Measurements from ENCODE around the gene FLNC.

The FLNC gene

DNA sequence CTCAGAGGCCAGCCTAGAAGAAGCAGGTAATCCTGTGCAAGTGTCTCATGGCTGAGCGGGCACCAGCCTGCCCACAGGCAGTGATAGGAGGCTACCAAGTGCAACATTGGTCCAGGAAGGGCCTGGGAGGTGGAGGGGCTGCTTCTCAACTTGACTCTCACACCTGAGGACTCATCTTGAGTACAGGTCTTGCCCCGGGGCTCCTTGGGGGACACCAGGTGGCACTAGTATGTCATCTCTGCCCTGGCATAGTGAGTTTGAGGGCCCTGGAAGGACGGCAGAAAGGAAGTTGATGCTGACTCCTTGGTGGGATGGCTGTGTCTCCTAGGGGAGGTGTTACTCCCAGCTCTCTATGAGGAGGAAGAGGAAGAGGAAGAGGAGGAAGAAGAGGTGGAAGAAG lies 36.2 kb upstream of the FLNC start:
- no peak for TF ChIP-seq EZH2phosphoT487 (IDR thresholded peaks at IDR 0.05; ENCODE audit: borderline replicate concordance)
- TF ChIP-seq, protein P1, sequence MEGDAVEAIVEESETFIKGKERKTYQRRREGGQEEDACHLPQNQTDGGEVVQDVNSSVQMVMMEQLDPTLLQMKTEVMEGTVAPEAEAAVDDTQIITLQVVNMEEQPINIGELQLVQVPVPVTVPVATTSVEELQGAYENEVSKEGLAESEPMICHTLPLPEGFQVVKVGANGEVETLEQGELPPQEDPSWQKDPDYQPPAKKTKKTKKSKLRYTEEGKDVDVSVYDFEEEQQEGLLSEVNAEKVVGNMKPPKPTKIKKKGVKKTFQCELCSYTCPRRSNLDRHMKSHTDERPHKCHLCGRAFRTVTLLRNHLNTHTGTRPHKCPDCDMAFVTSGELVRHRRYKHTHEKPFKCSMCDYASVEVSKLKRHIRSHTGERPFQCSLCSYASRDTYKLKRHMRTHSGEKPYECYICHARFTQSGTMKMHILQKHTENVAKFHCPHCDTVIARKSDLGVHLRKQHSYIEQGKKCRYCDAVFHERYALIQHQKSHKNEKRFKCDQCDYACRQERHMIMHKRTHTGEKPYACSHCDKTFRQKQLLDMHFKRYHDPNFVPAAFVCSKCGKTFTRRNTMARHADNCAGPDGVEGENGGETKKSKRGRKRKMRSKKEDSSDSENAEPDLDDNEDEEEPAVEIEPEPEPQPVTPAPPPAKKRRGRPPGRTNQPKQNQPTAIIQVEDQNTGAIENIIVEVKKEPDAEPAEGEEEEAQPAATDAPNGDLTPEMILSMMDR (conservative IDR thresholded peaks at IDR 0.05; ENCODE audit: low read length): peak; percentile 63
- H2AFZ ChIP-seq (ENCODE audit: low read length): no peak overlapping the region
- H3K9me3 ChIP-seq (ENCODE audit: insufficient read depth, low read depth, low read length): no peaks in the 10 kb centered on the region
- peak overlapping the region; percentile 98 for H3K4me2 ChIP-seq (ENCODE audit: low read depth, low read length, poor library complexity, severe bottlenecking)
- H3K9ac ChIP-seq (ENCODE audit: low read depth, low read length, poor library complexity, severe bottlenecking): peak overlapping the region; percentile 88
- peaks cover 28% of the 10 kb centered on the region for H3K4me1 ChIP-seq (ENCODE audit: insufficient read depth, low read length, poor library complexity, severe bottlenecking)
- peak overlapping the region; percentile 98 for H3K4me3 ChIP-seq (ENCODE audit: low read length, poor library complexity, severe bottlenecking)
- peaks cover 4% of the 10 kb centered on the region for H4K20me1 ChIP-seq (ENCODE audit: insufficient read depth, low read length, poor library complexity, severe bottlenecking)
- H3K9me2 ChIP-seq (replicated peaks; ENCODE audit: low read depth, low read length): no peaks in the 10 kb centered on the region
- H3K27me3 ChIP-seq (ENCODE audit: insufficient read depth, low read length, poor library complexity, severe bottlenecking): no peaks in the 10 kb centered on the region
- peaks cover 5% of the 10 kb centered on the region for H3F3A ChIP-seq (ENCODE audit: low read depth)
- H3K36me3 ChIP-seq (ENCODE audit: insufficient read depth, low read length): peaks cover 10% of the 10 kb centered on the region; the same call in 1 of the 2 replicates
- H3K79me2 ChIP-seq (ENCODE audit: insufficient read depth, low read length): peaks cover 36% of the 10 kb centered on the region

DNA sequence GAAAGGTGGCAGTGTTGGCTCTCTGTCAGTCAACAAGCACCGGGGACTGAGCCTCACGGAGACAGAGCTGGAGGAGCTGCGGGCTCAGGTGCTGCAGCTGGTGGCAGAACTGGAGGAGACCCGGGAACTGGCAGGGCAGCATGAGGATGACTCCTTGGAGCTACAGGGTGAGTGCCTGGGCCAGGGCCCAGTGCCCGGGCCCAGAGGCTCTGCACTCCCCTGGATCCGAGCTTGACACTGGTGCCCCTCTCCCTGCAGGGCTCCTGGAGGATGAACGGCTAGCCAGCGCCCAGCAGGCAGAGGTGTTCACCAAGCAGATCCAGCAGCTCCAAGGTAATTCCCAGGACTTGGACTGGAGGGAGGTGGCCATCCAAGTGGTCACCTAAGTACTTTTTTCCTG lies 35.8 kb upstream of the FLNC start:
- H3K9me2 ChIP-seq (replicated peaks; ENCODE audit: low read depth, low read length): no peaks in the 10 kb centered on the region
- H3K36me3 ChIP-seq (ENCODE audit: insufficient read depth, low read length): peaks cover 10% of the 10 kb centered on the region; the same call in 1 of the 2 replicates
- H3K4me2 ChIP-seq (ENCODE audit: low read depth, low read length, poor library complexity, severe bottlenecking): peak overlapping the region; percentile 98
- H4K20me1 ChIP-seq (ENCODE audit: insufficient read depth, low read length, poor library complexity, severe bottlenecking): peaks cover 4% of the 10 kb centered on the region
- H3K27me3 ChIP-seq (ENCODE audit: insufficient read depth, low read length, poor library complexity, severe bottlenecking): no peaks in the 10 kb centered on the region
- peaks cover 3% of the 10 kb centered on the region; the same call in 1 of the 2 replicates for H3F3A ChIP-seq (ENCODE audit: low read depth)
- H3K4me1 ChIP-seq (ENCODE audit: insufficient read depth, low read length, poor library complexity, severe bottlenecking): peaks cover 28% of the 10 kb centered on the region
- H3K4me3 ChIP-seq (ENCODE audit: low read length, poor library complexity, severe bottlenecking): peak overlapping the region; percentile 98
- peaks cover 36% of the 10 kb centered on the region for H3K79me2 ChIP-seq (ENCODE audit: insufficient read depth, low read length)
- H2AFZ ChIP-seq (ENCODE audit: low read length): no peak overlapping the region
- no peaks in the 10 kb centered on the region for H3K9me3 ChIP-seq (ENCODE audit: insufficient read depth, low read depth, low read length)
- no peak for TF ChIP-seq EZH2phosphoT487 (IDR thresholded peaks at IDR 0.05; ENCODE audit: borderline replicate concordance)
- TF ChIP-seq, protein P1 (conservative IDR thresholded peaks at IDR 0.05; ENCODE audit: low read length): no peak
- peak overlapping the region; percentile 88 for H3K9ac ChIP-seq (ENCODE audit: low read depth, low read length, poor library complexity, severe bottlenecking)

DNA sequence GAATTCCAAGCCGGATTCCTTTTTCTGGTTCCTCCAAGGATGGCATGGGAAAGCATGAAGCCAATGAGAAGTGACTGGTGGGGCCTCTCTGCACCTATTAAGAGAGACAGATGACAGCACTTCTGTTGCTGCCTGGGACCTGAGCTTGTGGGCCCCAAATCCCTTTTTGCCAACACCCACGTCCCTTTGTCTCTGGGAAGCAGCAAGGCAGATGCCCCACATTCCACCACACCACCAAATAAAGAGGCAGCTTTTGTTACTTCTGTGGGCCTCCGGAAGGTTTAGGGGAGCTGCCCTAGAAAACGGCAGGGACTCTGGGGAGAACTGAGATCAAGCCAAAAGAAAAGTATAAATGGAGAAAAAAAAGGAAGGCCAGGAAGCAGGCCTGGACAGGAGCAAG lies 35.1 kb upstream of the FLNC start:
- Histone ChIP-seq H3K9me2 (replicated peaks; ENCODE audit: low read depth, low read length) (no peaks in the 10 kb centered on the region), H2AFZ (ENCODE audit: low read length) (no peak overlapping the region), H3K9ac (ENCODE audit: low read depth, low read length, poor library complexity, severe bottlenecking) (peak overlapping the region; percentile 88), H3K79me2 (ENCODE audit: insufficient read depth, low read length) (peaks cover 36% of the 10 kb centered on the region), H3F3A (ENCODE audit: low read depth) (peaks cover 3% of the 10 kb centered on the region; the same call in 1 of the 2 replicates), H3K4me1 (ENCODE audit: insufficient read depth, low read length, poor library complexity, severe bottlenecking) (peaks cover 27% of the 10 kb centered on the region), H3K4me2 (ENCODE audit: low read depth, low read length, poor library complexity, severe bottlenecking) (peak overlapping the region; percentile 98), H3K9me3 (ENCODE audit: insufficient read depth, low read depth, low read length) (no peaks in the 10 kb centered on the region), H4K20me1 (ENCODE audit: insufficient read depth, low read length, poor library complexity, severe bottlenecking) (peaks cover 4% of the 10 kb centered on the region), H3K4me3 (ENCODE audit: low read length, poor library complexity, severe bottlenecking) (no peak overlapping the region), H3K36me3 (ENCODE audit: insufficient read depth, low read length) (peaks cover 10% of the 10 kb centered on the region; the same call in 1 of the 2 replicates), H3K27me3 (ENCODE audit: insufficient read depth, low read length, poor library complexity, severe bottlenecking) (no peaks in the 10 kb centered on the region)
- no peak for TF ChIP-seq EZH2phosphoT487 (IDR thresholded peaks at IDR 0.05; ENCODE audit: borderline replicate concordance)

DNA sequence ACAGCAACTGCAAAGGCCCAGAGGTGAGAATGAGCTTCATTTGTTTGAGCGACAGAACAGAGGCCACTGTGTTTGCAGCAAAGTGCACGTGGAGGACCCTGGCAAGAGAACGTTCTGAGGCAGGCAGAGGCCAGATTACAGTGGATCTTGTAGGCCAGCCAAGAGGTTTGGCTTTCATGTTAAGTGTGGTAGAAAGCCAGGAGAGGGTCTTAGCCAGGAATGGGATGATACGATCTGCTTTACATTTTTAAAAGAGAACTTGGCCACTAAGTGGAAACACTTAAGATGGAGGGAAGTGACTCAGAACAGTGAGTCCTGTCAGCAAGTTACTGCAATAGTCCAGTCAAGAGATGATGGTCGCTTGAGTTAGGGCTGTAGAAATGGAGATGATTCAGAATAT lies 33.9 kb upstream of the FLNC start:
- H4K20me1 ChIP-seq (ENCODE audit: insufficient read depth, low read length, poor library complexity, severe bottlenecking): peaks cover 4% of the 10 kb centered on the region
- H3F3A ChIP-seq (ENCODE audit: low read depth): peaks cover 3% of the 10 kb centered on the region; the same call in 1 of the 2 replicates
- H3K4me2 ChIP-seq (ENCODE audit: low read depth, low read length, poor library complexity, severe bottlenecking): no peak overlapping the region
- no peak overlapping the region for H3K9ac ChIP-seq (ENCODE audit: low read depth, low read length, poor library complexity, severe bottlenecking)
- no peak for TF ChIP-seq EZH2phosphoT487 (IDR thresholded peaks at IDR 0.05; ENCODE audit: borderline replicate concordance)
- TF ChIP-seq, protein P1 (conservative IDR thresholded peaks at IDR 0.05; ENCODE audit: low read length): no peak
- H3K4me3 ChIP-seq (ENCODE audit: low read length, poor library complexity, severe bottlenecking): no peak overlapping the region
- no peaks in the 10 kb centered on the region for H3K9me3 ChIP-seq (ENCODE audit: insufficient read depth, low read depth, low read length)
- H3K9me2 ChIP-seq (replicated peaks; ENCODE audit: low read depth, low read length): no peaks in the 10 kb centered on the region
- H3K36me3 ChIP-seq (ENCODE audit: insufficient read depth, low read length): peaks cover 16% of the 10 kb centered on the region; the same call in 1 of the 2 replicates
- no peak overlapping the region for H2AFZ ChIP-seq (ENCODE audit: low read length)
- peaks cover 36% of the 10 kb centered on the region for H3K79me2 ChIP-seq (ENCODE audit: insufficient read depth, low read length)
- H3K4me1 ChIP-seq (ENCODE audit: insufficient read depth, low read length, poor library complexity, severe bottlenecking): peaks cover 22% of the 10 kb centered on the region
- no peaks in the 10 kb centered on the region for H3K27me3 ChIP-seq (ENCODE audit: insufficient read depth, low read length, poor library complexity, severe bottlenecking)
